OCI-M2 (cell line): Measurements from ENCODE around the gene VWA8.
"Not testable (repeated sequence)": the region's sequence is repeated elsewhere in the genome, so short reads cannot be mapped to it uniquely, and the experiment has no call there.

Experiments
- DNase-seq: peaks from one replicate; lab custom pipeline; 2025; ENCODE audit not compliant: unreplicated experiment; lab: John Stamatoyannopoulos, UW

The VWA8 gene

DNA sequence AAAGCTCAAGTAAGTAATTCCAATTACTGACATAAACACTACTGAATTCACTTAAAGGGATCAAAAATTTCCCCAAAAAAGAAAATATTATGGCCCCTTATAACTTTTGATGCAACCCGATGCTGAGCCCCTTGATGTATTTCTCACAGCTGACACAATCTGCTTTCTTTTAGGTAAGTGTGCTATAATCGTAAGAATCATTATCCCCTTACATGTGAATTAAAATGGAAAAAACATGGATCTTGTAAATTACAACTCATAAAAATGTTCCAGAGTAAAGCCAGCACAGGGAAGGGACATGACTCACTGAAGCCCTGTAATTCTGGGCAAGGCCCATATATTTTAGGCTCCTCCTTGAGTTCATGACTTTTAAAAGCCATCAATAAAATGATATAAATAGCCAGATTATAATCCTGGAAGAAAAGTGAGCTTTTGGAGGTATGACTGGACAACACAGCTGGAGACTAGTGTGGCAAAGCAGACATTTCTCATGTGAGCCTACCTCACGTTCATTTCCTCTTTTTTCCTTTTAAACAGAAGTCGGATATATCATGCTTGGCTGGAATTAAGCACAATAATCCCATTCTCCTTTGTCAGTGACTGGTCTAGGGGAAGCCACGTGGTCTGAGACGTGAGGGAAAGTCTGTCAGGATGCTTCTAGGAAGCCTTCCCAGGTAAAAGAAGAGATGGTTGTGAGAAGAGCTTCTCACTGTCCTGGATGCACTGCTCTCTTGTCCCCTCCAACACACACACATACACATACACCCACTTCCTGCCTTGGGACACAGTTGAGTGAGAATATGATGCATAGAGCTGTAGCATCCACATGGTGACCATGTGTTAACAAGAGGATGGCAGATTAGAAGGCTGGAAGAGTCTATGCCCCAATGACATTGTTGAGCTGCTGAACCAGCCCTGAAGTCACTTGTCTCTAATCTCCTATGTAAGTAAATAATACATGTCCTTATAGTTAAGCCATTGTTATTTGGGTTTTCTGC lies 338.2 kb downstream of the VWA8 start:
- no peak for DNase-seq

DNA sequence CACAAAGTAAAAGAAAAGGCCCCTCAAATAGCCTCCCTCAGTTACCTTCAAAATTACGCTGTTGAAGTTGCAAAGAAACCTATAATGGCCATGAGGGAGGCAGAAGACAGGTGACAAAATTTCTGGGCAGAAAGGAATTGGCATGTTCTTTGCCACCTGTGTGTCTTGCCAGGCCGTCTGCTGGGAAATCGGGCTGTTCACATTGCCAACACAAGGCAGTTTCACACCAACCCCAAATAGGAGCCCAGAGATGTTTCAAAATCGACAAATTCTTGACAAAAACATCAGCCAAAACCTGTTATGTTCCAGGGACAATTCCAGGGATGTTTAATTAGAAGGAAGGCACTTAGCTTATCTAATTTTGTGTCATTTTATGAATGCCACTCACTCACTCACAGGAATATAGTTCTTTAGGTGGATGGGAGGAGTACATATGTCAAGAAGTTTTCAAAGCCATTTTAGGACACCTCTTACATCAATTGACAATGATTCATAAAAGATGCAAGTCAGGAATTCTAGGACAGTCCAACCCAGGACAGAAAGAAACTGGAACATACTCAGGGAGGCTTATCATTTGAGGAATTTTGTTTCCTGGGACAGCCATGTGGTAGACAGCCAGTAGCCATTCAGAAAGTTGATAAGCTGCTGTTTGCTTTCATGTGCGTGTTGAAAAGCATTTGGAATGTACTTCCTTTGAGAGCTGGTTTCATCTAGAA lies 339.0 kb downstream of the VWA8 start:
- DNase-seq, result no peak

DNA sequence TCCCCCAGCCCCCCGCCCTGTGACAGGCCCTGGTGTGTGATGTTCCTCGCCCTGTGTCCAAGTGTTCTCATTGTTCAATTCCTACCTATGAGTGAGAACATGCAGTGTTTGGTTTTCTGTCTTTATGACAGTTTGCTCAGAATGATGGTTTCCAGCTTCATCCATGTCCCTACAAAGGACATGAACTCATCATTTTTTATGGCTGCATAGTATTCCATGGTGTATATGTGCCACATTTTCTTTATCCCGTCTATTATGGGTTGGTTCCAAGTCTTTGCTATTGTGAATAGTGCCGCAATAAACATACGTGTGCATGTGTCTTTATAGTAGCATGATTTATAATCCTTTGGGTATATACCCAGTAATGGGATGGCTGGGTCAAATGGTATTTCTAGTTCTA lies 343.3 kb downstream of the VWA8 start:
- DNase-seq, result not testable (repeated sequence)

DNA sequence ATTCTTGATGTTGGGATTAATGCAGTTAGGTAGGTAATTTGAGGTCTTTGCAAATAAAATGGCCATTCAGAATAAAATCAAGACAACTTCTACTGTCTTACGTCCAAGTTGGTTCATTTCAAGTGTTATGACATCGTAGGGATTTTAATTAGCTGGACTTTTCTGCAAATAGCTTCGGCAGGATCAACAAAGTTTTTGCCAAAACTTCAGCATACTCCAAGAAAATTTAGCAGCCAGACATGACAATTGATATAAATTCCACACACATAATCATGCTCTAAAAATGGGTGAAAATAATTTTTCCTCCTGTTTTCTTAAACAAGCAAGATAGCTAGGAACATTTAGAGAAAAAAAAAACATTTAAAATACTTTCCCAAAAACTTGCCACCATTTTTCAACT lies 344.8 kb downstream of the VWA8 start:
- DNase-seq, result no peak

DNA sequence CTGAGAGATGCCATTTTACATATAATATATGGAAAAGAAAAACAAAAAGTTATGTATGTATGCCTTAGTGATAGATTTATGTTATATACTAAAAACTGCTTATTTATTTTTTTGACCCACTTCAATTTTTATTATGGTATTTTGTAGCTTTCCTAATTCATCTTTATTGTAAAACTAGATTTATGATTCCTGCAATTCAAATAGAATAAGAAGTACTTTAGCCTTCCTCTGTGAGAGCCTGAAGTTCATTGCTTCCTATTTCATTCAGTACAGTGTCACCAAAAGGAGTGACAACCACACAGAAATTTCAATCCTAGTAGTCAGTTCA lies 345.4 kb downstream of the VWA8 start:
- DNase-seq, result no peak

DNA sequence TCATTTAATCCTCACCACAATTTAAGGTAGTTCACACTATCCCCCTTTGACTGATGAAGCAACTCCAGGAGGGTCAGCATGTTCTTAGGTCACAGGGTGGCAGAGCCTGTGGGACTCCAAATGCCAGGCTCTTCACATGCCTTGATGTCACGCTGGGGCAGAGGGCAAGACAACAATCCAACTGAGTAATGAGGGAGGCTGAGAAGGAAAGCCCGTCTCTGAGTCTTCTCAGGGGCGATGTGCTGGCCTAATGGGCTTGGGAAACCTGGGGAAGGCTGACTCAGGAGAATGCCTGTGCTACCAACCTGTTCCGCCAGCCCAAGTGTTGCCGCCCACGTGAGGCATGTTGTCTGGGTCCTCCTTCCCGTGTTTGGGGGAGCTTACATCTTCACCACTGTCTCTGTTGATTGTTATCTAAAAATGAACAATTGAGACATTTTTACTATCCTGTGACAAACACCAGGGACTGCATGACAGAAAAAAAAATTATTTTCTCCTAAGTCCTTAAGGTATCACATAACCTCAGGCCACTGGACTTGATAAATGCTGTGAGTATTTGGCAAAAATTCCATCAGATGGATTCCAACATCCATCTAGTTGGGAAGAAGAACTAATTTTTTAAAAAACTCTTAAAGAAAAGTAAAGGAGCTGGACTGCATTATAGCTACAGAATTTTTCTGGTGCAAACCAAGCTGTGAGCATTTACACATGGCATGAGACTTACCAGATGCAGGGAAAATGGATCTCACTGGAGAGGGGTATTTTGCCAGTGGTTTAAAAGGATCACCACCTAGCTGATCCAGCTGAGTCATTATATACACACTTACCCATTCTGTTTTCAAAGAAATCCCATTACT lies 346.0 kb downstream of the VWA8 start:
- DNase-seq, result no peak

DNA sequence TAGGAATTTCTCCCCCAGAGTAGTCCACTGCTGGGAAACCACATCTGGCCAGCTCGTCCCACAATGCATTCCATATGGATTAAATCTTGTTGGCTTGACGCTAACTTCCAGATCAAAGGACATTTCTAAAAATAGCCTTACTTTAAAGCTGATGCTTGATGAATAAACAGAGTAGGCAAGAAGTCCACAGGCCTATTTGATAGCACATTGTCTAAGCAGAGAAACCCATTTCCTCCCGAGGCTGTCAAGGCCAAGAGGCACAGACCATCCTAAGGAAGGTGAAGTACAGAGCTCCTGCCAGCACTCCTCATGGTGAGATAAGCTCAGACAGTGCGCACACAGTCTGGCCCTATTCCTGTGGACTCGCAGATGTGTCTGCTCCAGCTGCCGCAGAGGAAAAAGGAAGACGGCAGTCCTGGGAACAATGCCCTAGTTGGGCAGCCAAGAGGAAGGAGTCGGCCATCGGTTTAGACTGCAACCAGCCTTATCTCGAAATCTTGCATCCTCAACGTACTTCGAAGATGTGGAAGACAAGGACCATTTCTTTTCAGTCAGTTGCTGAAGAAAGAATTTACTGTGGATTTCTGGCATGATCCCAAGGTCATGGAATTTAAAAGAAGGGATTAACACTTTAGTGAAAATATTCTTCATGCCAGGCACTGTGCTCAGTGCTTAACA lies 346.8 kb downstream of the VWA8 start:
- no peak for DNase-seq

DNA sequence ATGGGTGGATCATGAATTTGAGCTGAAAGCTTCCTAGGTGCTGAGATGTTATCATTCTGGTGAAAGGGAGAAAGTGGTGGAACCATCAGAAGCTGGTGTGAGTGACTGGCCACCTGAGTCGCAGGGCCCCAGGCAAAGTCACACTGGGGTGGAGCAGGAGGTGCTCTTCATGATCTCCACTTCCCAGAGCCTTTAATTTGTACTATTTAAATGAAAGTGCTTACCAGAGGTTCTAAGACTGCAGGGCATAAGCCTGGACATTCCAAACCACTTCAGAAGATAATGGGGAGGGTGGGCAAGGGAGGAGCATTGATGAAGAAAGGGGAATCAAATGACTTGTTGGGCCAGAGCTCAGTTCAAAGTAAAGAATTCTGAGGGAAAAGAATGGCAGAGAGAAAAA lies 347.4 kb downstream of the VWA8 start:
- DNase-seq, result no peak

DNA sequence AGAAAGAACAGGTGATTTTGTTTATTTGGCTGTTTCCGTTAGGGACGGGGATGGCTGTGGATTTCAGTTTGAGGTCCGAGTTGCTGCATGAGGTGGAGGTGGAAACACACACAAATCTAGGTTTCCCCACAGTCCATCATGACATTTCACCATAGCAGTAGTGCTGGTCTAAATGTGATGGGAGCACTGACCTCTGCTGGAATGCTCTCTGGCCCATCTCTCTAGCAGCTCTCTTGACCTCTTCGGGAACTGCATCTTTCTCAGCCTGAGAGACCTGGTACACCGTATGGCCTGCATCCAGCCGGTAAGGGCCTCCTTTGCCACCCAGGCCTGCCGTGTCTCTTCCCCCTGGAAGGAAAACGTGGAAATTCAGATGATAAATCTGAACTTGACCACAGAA lies 349.5 kb downstream of the VWA8 start:
- DNase-seq, result no peak

DNA sequence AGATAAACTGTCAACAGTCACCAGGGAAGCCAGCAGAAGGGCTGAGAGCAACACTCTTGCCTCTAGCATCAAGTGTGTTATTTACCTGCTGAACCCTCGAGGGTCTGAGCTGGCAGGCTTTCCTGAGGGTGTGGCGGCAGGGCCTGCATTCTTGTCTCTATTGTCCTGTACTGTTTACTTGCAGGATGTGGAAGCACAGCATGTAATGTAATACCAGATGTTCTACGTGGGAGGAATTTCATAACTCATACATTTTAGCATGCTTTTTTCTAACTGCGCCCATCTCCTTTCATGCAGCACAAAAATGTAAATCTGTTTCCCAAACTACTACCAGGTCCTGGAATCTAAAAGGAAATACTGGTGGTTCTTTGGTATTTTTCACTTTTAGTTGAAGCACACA lies 350.5 kb downstream of the VWA8 start:
- DNase-seq, result no peak

DNA sequence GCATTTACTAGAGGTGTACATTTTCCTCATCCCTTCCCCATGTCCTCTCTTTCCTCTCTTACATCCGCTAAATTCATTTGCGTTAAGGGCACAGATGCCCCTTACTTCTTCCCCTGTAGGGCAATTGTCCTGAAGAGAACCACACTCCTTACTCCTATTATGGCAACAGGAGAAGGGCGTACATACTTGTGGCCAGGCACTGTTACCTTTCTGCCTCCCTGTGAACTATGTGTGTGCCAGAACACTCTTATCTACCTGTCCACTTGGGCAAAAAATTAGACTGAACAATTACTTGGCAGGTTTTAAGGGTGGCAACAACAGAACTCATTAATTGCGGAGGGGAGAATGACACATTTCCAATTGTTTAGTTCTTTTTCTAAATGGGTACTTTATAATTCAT lies 351.1 kb downstream of the VWA8 start:
- DNase-seq, result no peak

DNA sequence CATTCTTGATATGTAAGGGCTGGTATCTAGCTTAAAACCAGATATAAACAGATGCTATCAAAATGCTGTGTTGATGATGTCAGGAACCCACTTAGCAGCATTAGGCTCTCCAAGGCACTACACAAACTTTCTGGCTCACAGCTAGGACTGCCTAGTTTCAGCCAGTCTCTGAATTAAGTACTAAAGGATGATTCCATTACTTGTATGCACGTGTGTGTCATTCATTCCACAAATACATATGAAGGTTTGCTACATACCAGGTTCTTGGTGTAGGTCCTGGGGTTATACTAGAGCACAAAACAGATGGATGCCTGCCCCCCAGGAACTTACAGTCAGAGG lies 352.1 kb downstream of the VWA8 start:
- DNase-seq, result no peak

DNA sequence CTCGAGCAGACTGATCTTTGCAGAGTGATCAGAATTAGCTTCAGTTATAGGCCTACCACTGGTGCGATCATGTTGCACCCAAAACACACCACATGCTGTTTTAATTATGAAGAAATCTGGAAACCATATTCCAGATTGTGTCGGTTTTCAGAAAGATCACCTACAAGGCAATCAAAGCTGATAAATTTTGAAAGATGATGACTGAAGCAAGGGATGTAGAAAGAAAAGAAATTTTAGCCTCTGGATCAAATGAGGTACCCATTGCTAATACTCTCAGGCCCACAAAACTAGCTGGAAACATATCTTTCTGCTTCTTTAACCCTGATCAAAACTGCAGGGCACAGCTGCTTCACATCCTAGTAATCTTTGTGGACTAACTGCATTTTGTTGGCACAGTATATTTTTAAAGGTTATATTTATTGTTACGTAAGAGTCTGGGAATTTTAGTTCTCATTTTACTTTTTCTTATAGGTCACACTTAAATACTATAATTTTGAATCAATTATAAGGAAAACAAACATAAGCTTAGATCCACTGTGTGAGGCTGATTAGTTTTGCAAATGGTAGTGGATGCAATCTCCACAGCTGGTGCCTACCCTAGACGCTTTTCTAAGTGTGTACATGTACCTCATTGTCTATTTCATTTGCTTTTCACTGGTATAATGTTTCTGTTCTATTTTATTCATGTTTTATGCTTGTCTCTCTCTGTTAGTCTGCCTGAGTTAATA lies 352.6 kb downstream of the VWA8 start:
- no peak for DNase-seq

DNA sequence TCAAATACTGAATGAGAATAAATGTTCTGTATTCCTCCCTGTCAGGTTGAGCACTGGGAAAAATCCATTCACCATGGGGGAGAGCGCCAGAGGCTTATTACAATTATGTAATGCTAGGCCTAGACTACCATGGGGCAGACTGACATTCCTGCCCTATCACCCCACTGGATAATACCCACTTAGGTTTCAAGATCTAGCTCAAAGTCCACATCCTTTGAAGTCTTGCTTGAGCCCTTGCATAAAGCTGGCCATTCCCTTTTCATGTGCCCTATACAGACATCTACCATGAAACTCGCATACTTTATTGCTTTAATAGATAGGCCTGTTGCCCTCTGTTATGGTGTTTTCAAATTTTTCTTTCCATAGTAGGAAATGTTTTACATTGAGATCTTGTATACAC lies 354.3 kb downstream of the VWA8 start:
- no peak for DNase-seq

DNA sequence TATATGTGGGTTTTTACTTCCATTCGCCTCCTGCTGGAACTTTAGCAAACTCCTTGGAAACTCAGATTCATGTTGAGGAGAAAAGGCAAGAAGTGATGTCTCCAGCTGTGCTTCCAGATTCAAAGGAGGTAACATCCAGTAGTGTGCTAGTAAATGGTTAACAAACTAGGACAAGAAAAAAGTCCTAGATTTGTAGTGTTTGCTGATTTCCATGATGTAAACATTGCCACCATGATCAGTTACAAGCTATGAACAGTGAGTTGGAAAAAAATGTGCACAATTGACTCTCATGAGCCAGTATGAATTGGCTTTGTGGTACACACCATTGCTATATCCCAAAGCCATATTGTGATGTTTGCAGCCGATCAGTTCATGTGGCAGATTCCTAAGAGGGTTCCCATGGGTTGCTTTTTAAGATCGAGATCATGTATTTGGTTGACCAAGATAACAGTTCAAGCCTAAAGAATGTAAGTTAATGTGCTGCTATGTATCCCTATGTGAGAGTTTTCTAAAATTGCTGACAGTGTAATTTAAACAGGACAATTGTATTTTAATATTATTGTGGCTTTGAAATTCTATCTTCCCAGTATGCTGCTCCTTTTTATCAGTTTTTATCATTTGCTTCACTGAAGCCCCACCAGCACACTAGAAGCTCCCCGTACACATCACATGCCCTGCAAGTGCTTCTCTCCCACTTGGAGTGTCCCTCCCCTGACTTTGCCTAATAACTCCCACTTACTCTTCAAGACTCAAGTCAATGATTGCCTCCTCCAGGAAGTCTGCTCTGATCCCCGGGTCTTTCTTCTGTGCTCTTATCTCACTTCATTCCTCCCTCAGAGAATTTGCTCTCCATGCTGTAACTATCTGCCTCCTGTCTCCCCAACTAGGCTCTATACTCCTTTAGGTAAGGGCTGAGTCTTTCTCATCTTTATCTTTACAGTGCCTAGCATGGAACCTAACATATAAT lies 355.3 kb downstream of the VWA8 start:
- DNase-seq, result no peak

DNA sequence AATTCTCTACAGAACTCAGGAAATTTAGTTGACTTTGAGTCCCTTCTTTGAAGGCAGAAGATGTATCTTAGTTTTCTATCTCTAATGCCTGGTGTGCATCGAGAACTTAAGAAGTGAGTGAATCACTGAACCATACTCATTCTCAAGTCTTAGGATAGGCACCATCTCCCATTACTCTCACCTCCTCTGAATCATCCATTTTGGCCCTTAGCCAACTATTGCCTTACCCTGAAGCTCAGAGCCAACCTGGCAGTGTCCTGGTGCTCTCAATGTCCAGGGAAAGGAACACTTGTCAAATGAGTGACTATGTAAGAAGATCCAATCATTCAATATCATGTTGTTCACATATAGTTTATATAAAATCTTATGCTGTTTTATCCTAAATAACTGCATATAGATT lies 357.0 kb downstream of the VWA8 start:
- DNase-seq, result no peak

DNA sequence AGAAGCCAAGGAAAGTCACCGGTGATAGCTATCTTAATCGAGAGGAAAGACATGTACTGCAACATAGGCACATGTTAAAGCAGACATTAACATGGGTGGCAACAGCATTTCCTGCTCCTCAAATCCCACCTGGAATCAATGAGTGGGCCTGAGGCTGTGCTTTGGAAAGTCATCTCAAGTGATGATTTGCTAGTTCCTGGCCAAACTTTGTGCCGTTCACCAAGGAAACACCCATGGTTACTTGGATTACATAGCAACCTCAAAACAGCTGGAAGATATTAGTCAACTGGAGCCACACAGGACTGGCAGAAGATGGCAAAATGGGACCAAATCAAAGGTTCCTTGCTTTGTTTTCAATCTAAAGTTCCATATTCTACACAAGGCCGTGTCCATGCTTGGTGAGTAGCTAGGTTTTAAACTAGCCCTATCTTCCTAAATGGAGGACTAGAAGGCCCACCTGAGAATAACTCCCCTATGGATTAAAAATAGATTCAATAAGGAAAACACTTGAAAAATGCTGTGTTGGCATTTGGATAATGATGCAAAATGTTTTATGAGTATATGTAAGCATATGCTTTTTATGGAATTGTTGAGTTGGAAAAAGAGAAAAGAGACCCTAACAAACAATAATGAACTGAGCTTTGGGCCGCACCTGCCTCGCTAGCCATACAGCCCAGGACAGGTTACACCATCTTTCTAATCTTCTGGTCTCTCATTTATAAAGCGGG lies 359.0 kb downstream of the VWA8 start:
- no peak for DNase-seq

DNA sequence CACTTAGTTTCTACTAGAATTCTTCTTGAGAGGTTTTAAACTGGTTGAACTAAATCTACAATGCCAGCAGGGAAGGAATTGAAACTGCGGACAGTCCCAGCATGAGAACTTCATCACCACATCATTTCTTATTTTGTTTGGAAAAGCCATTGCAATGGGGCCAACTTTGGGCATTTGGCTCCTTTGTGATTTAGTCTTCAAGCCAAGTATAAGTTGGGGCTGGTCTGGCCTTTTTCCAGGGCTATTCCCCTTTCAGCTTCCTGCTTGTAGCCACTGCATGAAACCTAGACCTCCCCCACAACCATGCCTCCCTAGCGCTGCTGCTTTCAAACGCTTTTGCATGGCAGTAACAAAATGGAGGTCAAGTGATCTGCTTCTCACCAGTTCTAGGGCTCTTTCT lies 361.3 kb downstream of the VWA8 start:
- DNase-seq, result no peak
